Natural killer cell treated with Interleukin-12 subunit alpha and Interleukin-12 subunit beta and Interleukin-15 and Interleukin-18, amount 100 ng/mL, for 72 hours (primary cell): Measurements from ENCODE around the gene TIMP4. TPM values are rescaled to one million over a fixed set of nuclear protein-coding genes. Genes with fewer than 3 reads are reported as not detected.
A peak's percentile ranks its signal among the peaks of the same experiment; 100 is the strongest.

Source experiments
- ATAC-seq, 2 donors: fragments of 150-1000 bp; cut with Tn5 transposase in 1 of 2; sonication (Bioruptor Pico), chemical (Tn5 transposase) in 1 of 2; 2 replicates each; pipeline ENCODE4 v1.10.0; 2021
- DNase-seq: peaks from one replicate; pipeline ENCODE4 v3.0.0; 2022; ENCODE audit warnings: low spot score
- H3K27ac Mint-ChIP-seq, 2 donors: 1 replicate in 1 of 2; 2 replicates in 1 of 2; pipeline ENCODE4 v1.8.0; 2022; ENCODE audit warnings: mixed read lengths in 2 of 2, mild to moderate bottlenecking in 1 of 2, moderate library complexity in 1 of 2
- H3K27me3 Mint-ChIP-seq, 2 donors: 1 replicate in 1 of 2; 2 replicates in 1 of 2; pipeline ENCODE4 v1.8.0; 2022; ENCODE audit warnings: mixed read lengths in 2 of 2
- H3K36me3 Mint-ChIP-seq: one replicate; pipeline ENCODE4 v1.8.0; 2022; ENCODE audit warnings: mixed read lengths
- H3K4me1 Mint-ChIP-seq, 2 donors: 1 replicate in 1 of 2; 2 replicates in 1 of 2; pipeline ENCODE4 v1.8.0; 2022; ENCODE audit warnings: low read depth in 2 of 2, mixed read lengths in 2 of 2, mild to moderate bottlenecking in 1 of 2
- H3K4me3 Mint-ChIP-seq: one replicate; pipeline ENCODE4 v1.8.0; 2022; ENCODE audit warnings: mixed read lengths
- H3K9me3 Mint-ChIP-seq: 2 replicates; pipeline ENCODE4 v1.8.0; 2022; ENCODE audit warnings: mixed read lengths
- total RNA-seq, 2 donors: library from RNA; stranded (reverse); gene quantifications; one replicate each; pipeline ENCODE4 v1.2.3, GENCODE V29; 2022

The TIMP4 gene
- total RNA-seq, 2 donors from 2014 or later, result not detected

DNA sequence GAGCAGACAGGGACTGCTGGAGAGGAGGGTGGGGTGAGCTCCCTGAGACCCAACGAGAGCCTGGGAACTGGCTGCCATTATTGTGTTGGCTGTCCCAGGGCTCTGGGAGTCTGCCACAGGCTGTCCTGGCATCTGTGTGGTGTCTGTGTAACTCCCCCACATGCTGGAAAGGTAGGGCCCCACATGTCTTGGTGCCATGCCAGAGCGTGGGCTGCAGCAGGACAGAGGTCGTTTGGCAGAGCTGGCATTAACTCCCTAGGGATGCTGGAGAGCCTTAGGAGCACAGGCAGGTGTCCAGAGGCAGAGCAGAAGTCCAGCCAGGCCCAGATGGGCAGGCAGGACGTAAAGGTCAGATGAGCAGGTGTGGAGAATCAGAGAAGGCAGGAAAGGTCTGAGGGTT, 9.7 kb downstream of the TIMP4 start:
- no peaks in the 10 kb centered on the region for H3K4me1 Mint-ChIP-seq
- no peaks in the 10 kb centered on the region for H3K36me3 Mint-ChIP-seq
- ATAC-seq (no peak), DNase-seq (no peak)
- H3K27me3 Mint-ChIP-seq, result peaks cover 5 to 10% of the 10 kb centered on the region in 2 donors
- H3K4me3 Mint-ChIP-seq, result no peak overlapping the region
- H3K27ac Mint-ChIP-seq, result no peak overlapping the region
- no peaks in the 10 kb centered on the region for H3K9me3 Mint-ChIP-seq

DNA sequence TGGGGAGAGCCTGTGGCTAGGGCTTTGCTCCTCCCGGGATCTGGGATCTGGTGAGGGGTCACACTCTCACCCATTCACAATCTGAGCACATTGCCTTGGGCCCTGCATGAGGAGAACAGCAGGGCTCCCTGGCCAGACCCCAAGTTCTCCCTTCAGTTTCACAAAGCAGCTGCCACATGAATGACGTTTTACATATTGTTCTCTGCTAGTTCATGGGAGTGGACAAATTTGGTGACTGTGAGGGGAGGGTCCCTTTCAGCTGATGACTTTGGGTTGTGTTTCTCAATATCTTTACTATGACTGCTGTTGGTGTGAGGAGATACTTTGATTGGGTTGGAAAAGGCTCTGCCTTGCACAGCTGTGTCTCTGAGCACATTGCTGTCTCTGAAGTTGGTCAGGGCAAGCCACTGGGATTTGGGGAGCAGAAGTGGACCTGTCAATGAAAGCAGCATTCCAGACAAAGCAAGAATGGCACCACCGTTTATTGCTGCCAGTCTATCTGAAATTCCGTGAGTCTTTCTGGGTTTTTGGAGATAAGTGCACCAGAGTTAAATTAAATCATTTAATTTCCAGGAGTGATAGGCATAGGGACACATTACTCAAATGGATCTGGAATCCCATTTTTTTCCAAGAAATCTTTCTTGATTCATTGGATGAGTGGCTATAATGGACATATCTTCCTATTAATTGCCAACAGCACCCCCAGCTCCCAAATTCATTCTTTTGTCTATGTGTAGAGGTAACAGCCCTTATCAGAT, 10.3 kb downstream of the TIMP4 start:
- no peaks in the 10 kb centered on the region for H3K4me1 Mint-ChIP-seq
- no peaks in the 10 kb centered on the region for H3K36me3 Mint-ChIP-seq
- DNase-seq (no peak), ATAC-seq (no peak)
- H3K4me3 Mint-ChIP-seq, result no peak overlapping the region
- H3K27ac Mint-ChIP-seq, result no peak overlapping the region
- no peaks in the 10 kb centered on the region for H3K9me3 Mint-ChIP-seq
- peaks cover 5 to 16% of the 10 kb centered on the region in 2 donors for H3K27me3 Mint-ChIP-seq

DNA sequence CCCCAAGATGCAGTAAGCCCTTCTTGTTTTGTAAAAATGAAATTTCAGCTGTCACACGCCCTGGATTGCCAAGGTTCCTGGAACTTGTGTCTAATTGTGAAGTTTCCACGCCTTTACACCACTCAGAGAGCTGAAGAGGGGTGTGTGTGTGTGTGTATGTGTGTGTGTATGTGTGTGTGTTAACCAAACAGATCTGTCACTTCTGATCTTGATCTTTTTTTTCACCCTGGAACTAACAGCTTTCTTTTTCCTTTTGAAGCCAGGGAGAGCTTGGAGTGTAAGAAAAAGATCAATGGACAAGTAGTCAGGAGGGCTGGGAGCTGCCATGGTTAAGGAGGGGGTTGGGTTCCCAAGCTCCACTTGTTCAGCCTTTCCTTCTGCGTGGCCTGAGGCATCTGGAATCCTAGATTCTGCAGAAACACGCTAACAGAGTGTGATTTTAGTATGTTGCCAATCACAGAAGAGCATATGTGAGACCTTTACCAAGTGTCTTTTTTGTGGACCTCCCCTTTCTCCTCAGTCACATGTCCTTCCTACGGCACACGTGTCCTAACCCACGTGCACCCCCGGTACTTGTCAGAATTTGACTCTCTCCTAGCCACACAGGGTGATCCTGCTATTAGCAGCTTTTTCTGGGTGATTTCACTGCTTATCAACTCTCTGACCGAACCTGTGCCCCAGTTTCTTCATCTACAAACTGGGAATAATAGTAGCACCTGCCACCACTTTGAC, 11.5 kb downstream of the TIMP4 start:
- DNase-seq, result no peak
- Mint-ChIP-seq H3K4me3 (no peak overlapping the region), H3K27ac (no peak overlapping the region), H3K4me1 (no peaks in the 10 kb centered on the region), H3K9me3 (no peaks in the 10 kb centered on the region), H3K27me3 (peaks cover 3 to 16% of the 10 kb centered on the region in 2 donors), H3K36me3 (no peaks in the 10 kb centered on the region)
- no peak for ATAC-seq

DNA sequence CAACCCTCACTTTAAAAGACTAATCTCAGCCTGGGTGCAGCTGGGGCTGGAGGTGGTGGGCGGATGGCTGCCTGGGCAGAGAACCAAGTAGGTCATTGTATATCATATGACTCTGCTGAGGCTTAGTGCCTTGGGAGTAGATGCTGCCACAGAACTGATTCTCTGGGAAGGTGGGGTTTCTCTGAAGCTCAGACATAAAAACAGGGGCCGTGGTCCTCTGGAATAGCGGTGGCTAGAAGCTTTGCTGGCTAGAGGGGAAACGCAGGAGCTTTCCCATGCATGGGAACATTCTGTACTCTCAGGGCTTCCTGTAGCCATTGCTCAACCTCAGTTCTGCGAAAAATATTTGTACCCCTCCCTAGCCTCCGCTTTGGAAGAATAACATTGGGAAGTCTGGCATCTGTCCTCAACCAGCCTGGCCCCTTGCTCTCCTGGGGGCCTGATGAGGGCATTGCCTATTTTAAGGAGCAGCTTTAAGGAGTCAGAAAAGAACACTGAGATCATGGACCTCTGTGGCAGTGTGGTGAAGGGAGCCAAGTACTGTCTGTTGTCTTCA, 14.7 kb downstream of the TIMP4 start:
- Mint-ChIP-seq H3K36me3 (no peaks in the 10 kb centered on the region), H3K4me3 (no peak overlapping the region), H3K4me1 (no peaks in the 10 kb centered on the region), H3K27me3 (peaks cover 8 to 20% of the 10 kb centered on the region in 2 donors), H3K9me3 (no peaks in the 10 kb centered on the region), H3K27ac (no peak overlapping the region)
- DNase-seq (no peak), ATAC-seq (no peak)

DNA sequence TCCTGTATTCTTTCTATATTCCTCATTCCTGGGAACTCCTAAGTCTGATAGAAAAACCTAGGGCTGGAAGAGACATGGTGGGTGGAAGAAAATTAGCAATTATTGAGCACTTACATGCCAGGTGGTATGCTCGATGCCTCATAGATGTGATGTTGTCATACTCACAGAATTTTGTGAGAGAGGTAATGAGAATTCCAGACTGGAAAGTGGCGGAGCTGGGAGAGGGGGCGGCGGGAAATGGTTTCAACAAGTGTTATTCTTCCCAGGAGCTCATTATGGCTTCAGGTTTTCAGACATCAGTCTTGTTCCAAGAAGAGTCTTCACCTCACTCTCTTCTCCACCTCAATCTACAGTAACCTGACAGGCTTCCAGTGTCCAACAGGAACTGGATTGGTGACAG, 16.2 kb downstream of the TIMP4 start:
- Mint-ChIP-seq H3K4me3 (no peak overlapping the region), H3K27ac (no peak overlapping the region), H3K9me3 (no peaks in the 10 kb centered on the region), H3K36me3 (no peaks in the 10 kb centered on the region), H3K27me3 (peaks cover 5 to 20% of the 10 kb centered on the region in 2 donors), H3K4me1 (no peaks in the 10 kb centered on the region)
- DNase-seq (no peak), ATAC-seq (no peak)

DNA sequence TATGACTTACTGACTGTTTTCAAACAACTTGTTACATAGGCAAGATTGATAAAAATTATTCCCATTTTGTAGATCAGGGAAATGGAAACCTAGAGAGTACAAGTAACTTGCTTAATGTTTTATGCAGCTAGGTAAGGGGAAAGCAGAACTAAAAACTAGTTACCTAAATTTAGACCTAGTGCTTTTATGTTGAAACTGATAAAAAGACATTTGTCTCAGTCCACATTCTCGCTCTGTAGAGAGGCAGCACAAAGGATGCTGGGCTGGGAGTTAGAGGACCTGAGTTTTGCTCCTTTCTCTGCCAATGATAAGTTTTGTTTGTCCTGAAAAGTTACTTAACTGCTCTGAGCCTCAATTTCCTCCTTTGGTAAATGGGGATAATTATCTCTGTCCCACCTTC, 17.4 kb downstream of the TIMP4 start:
- H3K36me3 Mint-ChIP-seq, result no peaks in the 10 kb centered on the region
- DNase-seq, result no peak
- H3K9me3 Mint-ChIP-seq, result no peaks in the 10 kb centered on the region
- peaks cover 5 to 20% of the 10 kb centered on the region in 2 donors for H3K27me3 Mint-ChIP-seq
- no peak overlapping the region for H3K4me3 Mint-ChIP-seq
- ATAC-seq, result no peak
- no peaks in the 10 kb centered on the region for H3K4me1 Mint-ChIP-seq
- H3K27ac Mint-ChIP-seq, result no peak overlapping the region

DNA sequence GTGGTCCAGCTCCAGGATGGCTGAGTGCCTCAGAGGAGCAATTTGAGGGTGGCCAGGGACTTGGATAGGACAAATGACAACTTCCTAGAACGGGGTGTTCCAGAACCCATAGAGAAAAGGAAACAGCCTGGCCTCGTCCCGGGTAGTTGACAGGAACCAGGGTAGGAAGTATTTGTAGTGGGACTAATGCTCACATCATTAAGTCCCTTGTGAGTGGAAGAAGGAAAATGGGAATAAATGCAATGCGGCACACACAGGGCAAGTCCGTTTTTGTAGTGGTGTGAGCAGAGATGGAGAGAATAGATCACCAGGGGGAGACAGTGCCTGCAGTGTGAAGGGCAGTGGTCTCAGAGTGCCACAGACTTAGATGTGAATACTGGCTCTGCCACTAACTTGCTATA, 19.6 kb downstream of the TIMP4 start:
- Mint-ChIP-seq H3K4me3 (no peak overlapping the region), H3K4me1 (no peaks in the 10 kb centered on the region), H3K9me3 (no peaks in the 10 kb centered on the region), H3K27me3 (peaks cover 8 to 26% of the 10 kb centered on the region in 2 donors), H3K27ac (no peak overlapping the region), H3K36me3 (no peaks in the 10 kb centered on the region)
- no peak for DNase-seq
- no peak for ATAC-seq

DNA sequence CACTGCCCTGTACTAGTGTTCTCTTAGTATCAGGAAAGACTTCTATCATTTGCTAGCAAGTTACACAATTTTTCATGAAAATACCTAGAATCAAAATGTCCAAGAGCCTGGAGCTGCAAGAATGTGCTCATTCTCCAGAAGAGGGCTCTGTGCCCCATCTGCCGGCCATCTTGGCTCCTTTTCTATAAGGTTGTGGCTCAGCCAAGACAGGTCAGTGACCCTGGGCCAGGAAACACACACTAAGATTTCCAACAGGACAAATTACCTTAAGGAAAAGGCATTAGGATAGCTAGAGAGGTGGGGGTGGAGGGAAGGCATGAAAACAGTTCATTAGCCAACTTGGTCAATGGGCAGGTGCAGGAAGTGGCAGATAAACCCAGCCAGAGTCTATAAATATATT, 20.7 kb downstream of the TIMP4 start:
- Mint-ChIP-seq H3K4me3 (no peak overlapping the region), H3K27ac (no peak overlapping the region), H3K27me3 (peaks cover 12 to 20% of the 10 kb centered on the region in 2 donors), H3K4me1 (no peaks in the 10 kb centered on the region), H3K9me3 (no peaks in the 10 kb centered on the region), H3K36me3 (no peaks in the 10 kb centered on the region)
- DNase-seq (no peak), ATAC-seq (no peak)

DNA sequence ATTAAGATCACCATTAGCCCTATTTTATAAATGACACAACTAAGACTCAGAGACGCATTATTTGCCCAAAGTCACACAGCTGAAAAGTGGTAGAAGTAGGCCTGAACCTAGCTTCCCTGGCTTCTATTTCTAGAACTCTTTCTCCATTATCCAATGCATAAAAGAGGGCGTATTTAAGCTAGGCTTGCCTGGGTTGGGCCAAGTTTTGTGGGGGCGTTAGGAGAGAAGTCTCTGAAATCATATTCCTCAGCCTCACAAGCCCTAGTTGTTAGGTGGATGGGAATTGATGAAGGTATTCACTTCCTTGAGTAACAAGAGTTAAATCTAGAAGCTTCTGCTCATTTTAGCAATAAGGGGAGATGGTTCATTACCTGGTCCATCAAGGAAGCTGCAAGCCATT, 22.3 kb downstream of the TIMP4 start:
- Mint-ChIP-seq H3K4me3 (no peak overlapping the region), H3K4me1 (no peaks in the 10 kb centered on the region), H3K27me3 (peaks cover 11 to 19% of the 10 kb centered on the region in 2 donors), H3K9me3 (no peaks in the 10 kb centered on the region), H3K36me3 (no peaks in the 10 kb centered on the region), H3K27ac (no peak overlapping the region)
- DNase-seq (no peak), ATAC-seq (no peak)

DNA sequence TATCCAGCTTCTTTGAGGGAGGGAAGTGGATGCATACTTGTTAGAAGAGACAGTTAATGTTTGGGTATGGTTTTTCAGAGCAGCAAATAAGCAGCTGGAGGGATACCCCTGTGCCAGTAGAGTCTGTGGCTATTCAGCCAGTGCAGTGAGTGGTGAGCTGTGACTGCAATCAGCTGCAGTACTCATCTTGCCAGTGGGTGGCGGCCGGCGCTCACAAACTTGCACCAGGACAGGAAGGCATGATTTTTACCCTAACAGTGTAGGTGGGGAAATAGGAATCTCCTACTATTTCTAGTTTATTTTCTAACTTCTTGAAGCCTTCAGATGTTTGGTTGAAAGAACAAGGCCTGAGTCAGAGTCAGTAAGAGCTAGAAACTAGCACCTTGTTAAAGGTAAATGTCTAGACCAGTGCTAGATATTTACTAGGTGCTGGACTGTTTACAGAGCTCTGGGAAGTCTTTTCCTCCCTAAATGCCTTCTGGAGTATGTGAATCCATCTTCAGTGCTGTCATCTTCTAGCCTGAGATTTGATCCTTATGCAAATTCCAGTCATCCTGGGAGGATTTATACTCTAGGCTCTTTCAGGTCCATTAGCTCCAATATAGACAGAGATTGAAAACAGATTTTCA, 23.6 kb downstream of the TIMP4 start:
- Mint-ChIP-seq H3K36me3 (no peaks in the 10 kb centered on the region), H3K9me3 (no peaks in the 10 kb centered on the region), H3K4me3 (no peak overlapping the region), H3K27ac (no peak overlapping the region), H3K4me1 (no peaks in the 10 kb centered on the region), H3K27me3 (peaks cover 14 to 19% of the 10 kb centered on the region in 2 donors)
- ATAC-seq (peak; percentile 68 to 76), DNase-seq (no peak)

DNA sequence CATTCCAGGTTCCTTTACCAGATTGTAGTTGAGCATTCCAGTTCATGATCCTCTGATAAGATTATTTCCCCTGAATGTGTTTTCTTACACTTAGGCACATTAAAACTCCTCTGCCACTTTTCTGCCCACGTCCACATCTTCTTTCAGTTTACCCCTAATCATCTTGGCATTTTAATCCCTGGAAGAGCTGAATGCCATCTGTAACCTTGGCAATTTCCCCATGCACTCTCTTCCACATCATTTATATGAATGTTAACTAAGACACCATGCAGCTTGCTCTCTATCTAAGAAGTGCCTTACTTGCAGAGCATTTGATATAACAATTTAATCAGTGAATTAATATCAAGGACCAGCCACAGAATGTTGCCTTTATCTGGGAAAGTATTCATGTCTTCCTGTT, 25.8 kb downstream of the TIMP4 start:
- H3K27ac Mint-ChIP-seq, result no peak overlapping the region

DNA sequence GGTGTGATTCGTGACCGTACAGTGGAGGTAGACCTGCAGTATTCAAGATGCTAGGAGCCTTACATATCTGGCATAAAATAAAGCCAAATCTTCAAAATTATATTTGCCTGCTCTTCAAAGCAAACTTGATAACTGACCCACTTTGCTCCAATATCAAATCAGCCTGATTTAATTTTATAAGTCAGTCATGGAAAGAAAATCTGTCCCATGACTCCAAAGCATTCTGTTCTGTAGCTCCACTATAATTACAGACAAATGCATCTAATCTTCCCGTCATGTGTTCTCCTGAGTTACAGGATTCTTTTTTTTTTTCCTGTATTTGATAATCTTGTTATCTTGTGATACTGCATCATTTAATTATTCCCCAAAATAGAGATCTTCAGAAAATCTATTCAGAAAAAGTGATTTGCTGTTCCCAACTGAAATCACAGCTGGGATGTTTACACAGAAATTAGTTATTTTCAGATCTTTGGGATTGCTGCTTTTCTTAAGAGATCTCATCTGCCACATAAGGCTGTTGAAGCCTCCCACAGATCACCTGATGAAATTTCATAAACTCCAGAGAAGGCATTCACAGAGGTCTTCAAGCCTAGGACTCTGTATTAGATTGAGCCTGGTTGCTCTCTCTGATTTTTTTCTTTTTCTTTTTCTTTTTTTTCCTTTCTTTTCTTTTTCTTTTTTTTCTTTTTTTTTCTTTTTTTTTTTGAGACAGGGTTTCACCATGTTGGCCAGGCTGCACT, 27.2 kb downstream of the TIMP4 start:
- no peak overlapping the region for H3K4me3 Mint-ChIP-seq
- peaks cover 24 to 32% of the 10 kb centered on the region in 2 donors for H3K27me3 Mint-ChIP-seq
- no peaks in the 10 kb centered on the region for H3K36me3 Mint-ChIP-seq
- no peaks in the 10 kb centered on the region for H3K9me3 Mint-ChIP-seq
- H3K27ac Mint-ChIP-seq, result no peak overlapping the region
- no peak for DNase-seq
- H3K4me1 Mint-ChIP-seq, result no peaks in the 10 kb centered on the region
- no peak for ATAC-seq

More for the DNA sequence above, 25.8 kb downstream of the TIMP4 start:
- no peaks in the 10 kb centered on the region for H3K4me1 Mint-ChIP-seq
- no peaks in the 10 kb centered on the region for H3K36me3 Mint-ChIP-seq
- ATAC-seq (no peak), DNase-seq (no peak)
- peaks cover 24 to 30% of the 10 kb centered on the region in 2 donors for H3K27me3 Mint-ChIP-seq
- H3K9me3 Mint-ChIP-seq, result no peaks in the 10 kb centered on the region
- no peak overlapping the region for H3K4me3 Mint-ChIP-seq

DNA sequence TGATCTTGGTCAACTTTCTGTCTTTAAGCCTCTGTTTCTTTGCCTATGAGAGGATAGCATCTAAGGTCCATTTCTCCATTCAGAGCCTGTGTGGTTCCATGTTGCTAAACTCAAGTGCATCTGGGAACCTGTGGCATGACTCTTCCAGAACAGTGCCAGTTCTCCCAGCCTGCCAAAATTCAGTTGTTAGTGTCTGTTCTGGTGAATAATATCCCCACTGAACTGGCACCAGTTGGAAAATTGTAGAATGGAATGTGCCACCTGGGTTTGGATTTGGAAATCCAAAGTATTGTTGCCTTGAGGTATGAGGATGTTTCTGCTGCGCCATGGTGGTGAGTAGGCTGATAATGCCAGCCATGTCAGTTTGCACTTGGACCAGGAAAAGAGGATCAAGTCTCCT, 31.3 kb downstream of the TIMP4 start:
- Mint-ChIP-seq H3K4me3 (no peak overlapping the region), H3K4me1 (no peaks in the 10 kb centered on the region), H3K27ac (no peak overlapping the region), H3K36me3 (no peaks in the 10 kb centered on the region), H3K9me3 (no peaks in the 10 kb centered on the region), H3K27me3 (peaks cover 26 to 43% of the 10 kb centered on the region in 2 donors)
- DNase-seq (no peak), ATAC-seq (no peak)
